ENCODE results near the gene ETFA. TPM values are rescaled to one million over a fixed set of nuclear protein-coding genes. Genes with fewer than 3 reads are reported as not detected.
"Not testable (repeated sequence)": the region's sequence is repeated elsewhere in the genome, so short reads cannot be mapped to it uniquely, and the experiment has no call there.

The ETFA gene
- polyA plus RNA-seq, 3 donors, result 62.1 to 178 (median 166) TPM

DNA sequence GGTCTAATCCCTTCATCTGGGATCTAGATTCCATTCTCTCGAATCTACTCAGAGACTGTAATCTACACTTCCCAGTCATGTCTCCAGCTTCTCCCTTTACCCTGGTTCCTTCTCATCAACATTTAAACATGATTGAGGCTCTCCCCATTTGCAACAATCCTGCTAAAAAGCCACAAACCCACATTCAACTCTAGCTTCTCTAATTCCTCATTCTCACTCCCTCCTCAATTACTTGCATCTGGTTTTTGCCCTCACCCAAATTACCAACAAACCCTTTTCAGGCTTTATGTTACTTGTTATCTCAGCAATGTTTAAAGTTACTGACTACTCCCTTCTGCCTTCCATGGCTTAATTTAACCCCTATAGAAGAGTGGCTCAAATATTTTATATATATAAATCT, 11.5 kb downstream of the ETFA start:
- peaks cover 93% of the 10 kb centered on the region for H3K79me2 ChIP-seq (ENCODE audit: insufficient read depth, low read length)
- TF ChIP-seq, protein P1, sequence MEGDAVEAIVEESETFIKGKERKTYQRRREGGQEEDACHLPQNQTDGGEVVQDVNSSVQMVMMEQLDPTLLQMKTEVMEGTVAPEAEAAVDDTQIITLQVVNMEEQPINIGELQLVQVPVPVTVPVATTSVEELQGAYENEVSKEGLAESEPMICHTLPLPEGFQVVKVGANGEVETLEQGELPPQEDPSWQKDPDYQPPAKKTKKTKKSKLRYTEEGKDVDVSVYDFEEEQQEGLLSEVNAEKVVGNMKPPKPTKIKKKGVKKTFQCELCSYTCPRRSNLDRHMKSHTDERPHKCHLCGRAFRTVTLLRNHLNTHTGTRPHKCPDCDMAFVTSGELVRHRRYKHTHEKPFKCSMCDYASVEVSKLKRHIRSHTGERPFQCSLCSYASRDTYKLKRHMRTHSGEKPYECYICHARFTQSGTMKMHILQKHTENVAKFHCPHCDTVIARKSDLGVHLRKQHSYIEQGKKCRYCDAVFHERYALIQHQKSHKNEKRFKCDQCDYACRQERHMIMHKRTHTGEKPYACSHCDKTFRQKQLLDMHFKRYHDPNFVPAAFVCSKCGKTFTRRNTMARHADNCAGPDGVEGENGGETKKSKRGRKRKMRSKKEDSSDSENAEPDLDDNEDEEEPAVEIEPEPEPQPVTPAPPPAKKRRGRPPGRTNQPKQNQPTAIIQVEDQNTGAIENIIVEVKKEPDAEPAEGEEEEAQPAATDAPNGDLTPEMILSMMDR (IDR thresholded peaks at IDR 0.05), result no peak
- Mint-ChIP-seq H3K4me3 (no peak overlapping the region), H3K9me3 (no peaks in the 10 kb centered on the region), H3K27me3 (ENCODE audit: low read depth in 3 of 3) (no peaks in the 10 kb centered on the region), H3K4me1 (no peaks in the 10 kb centered on the region), H3K36me3 (peaks cover 0 to 16% of the 10 kb centered on the region in 2 donors), H3K27ac (no peak overlapping the region)
- peaks cover 96% of the 10 kb centered on the region for H4K20me1 ChIP-seq (ENCODE audit: insufficient read depth, low read length)
- no peak overlapping the region for H3K4me2 ChIP-seq (replicated peaks; ENCODE audit: extremely low read depth, low read length, poor library complexity, severe bottlenecking)
- no peak overlapping the region for H3K27ac ChIP-seq (ENCODE audit: low read depth in 1 of 2, low read length in 2 of 2)
- WGBS (ENCODE audit: insufficient coverage), result 25% methylated on average over 1 of the region's 1 CpG
- intact Hi-C loops (cut with micrococcal nuclease), result no loop called here
- H3K4me3 ChIP-seq (replicated peaks in 1 of 3; ENCODE audit: low read depth in 2 of 3, low read length in 3 of 3), result no peak overlapping the region
- H2AFZ ChIP-seq (ENCODE audit: insufficient read depth, low read depth, low read length, poor library complexity, severe bottlenecking), result no peak overlapping the region
- no peaks in the 10 kb centered on the region for H3K27me3 ChIP-seq (ENCODE audit: control insufficient read depth in 2 of 2, insufficient read depth in 2 of 2, low read length in 2 of 2)
- H3K36me3 ChIP-seq (replicated peaks in 1 of 2; ENCODE audit: control insufficient read depth in 1 of 2, insufficient read depth in 2 of 2, low read length in 2 of 2), result peaks cover 0 to 3% of the 10 kb centered on the region in 2 donors
- H3K9ac ChIP-seq (ENCODE audit: insufficient read depth, low read length, poor library complexity, severe bottlenecking), result no peak overlapping the region
- no peak for DNase-seq
- peaks cover 10 to 14% of the 10 kb centered on the region in 2 donors for H3K4me1 ChIP-seq (ENCODE audit: control insufficient read depth in 1 of 2, insufficient read depth in 2 of 2, low read length in 2 of 2)
- no peaks in the 10 kb centered on the region for H3K9me3 ChIP-seq (replicated peaks in 1 of 2; ENCODE audit: control insufficient read depth in 1 of 2, insufficient read depth in 1 of 2, low read length in 2 of 2)

DNA sequence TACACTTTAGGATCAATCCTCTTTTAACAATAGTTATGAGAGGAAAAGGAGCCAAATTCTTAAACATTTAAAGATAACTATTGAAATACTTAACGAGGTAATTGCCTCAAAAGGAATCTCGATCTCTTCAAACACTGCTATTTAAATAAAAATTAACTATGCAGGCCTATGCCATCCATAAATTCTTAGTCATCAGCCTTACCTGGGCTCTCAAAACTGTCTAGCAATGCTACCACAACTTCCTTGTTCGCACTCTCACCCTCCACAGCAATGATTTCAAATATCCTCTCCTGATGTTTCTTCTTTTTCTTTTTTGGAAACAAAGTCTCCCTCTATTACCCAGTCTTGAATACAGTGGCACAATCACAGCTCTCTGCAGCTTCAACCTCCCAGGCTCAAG, 12.3 kb downstream of the ETFA start:
- TF ChIP-seq, protein P1 (IDR thresholded peaks at IDR 0.05), result no peak
- H3K36me3 ChIP-seq (replicated peaks in 1 of 2; ENCODE audit: control insufficient read depth in 1 of 2, insufficient read depth in 2 of 2, low read length in 2 of 2), result peaks cover 0 to 3% of the 10 kb centered on the region in 2 donors

DNA sequence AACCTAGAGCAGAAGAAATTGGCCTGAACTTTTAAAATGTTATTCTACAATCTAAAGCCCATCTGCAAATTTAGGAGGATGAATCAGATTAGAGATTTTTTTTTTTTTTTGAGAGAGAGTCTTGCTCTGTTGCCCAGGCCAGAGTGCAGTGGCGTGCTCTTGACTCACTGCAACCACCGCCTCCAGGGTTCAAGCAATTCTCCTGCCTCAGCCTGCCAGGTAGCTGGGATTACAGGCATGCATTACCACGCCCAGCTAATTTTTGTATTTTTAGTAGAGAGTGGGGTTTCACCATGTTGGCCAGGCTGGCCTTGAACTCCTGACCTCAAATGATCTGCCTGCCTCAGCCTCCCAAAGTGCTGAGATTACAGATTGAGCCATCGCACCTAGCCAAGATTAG, 13.3 kb downstream of the ETFA start:
- H3K27ac Mint-ChIP-seq; H3K27me3 ChIP-seq (ENCODE audit: control insufficient read depth in 2 of 2, insufficient read depth in 2 of 2, low read length in 2 of 2); H3K36me3 ChIP-seq (replicated peaks in 1 of 2; ENCODE audit: control insufficient read depth in 1 of 2, insufficient read depth in 2 of 2, low read length in 2 of 2); intact Hi-C loops (cut with micrococcal nuclease); H3K9me3 Mint-ChIP-seq; H3K27ac ChIP-seq (ENCODE audit: low read depth in 1 of 2, low read length in 2 of 2); DNase-seq; H3K4me2 ChIP-seq (replicated peaks; ENCODE audit: extremely low read depth, low read length, poor library complexity, severe bottlenecking); H3K27me3 Mint-ChIP-seq (ENCODE audit: low read depth in 3 of 3); H3K4me3 Mint-ChIP-seq; H3K9me3 ChIP-seq (replicated peaks in 1 of 2; ENCODE audit: control insufficient read depth in 1 of 2, insufficient read depth in 1 of 2, low read length in 2 of 2); H2AFZ ChIP-seq (ENCODE audit: insufficient read depth, low read depth, low read length, poor library complexity, severe bottlenecking); H3K9ac ChIP-seq (ENCODE audit: insufficient read depth, low read length, poor library complexity, severe bottlenecking); H3K4me3 ChIP-seq (replicated peaks in 1 of 3; ENCODE audit: low read depth in 2 of 3, low read length in 3 of 3): not testable (repeated sequence)
- Histone ChIP-seq H3K4me1 (ENCODE audit: control insufficient read depth in 1 of 2, insufficient read depth in 2 of 2, low read length in 2 of 2) (peaks cover 10 to 21% of the 10 kb centered on the region in 2 donors), H3K79me2 (ENCODE audit: insufficient read depth, low read length) (peaks cover 83% of the 10 kb centered on the region), H4K20me1 (ENCODE audit: insufficient read depth, low read length) (peaks cover 97% of the 10 kb centered on the region)
- H3K36me3 Mint-ChIP-seq, result peaks cover 0 to 15% of the 10 kb centered on the region in 2 donors
- peaks cover 12% of the 10 kb centered on the region for H3K4me1 Mint-ChIP-seq
- 83% methylated on average over 1 of the region's 4 CpGs for WGBS (ENCODE audit: insufficient coverage)

More for the DNA sequence above, 12.3 kb downstream of the ETFA start:
- H3K4me3 Mint-ChIP-seq, result no peak overlapping the region
- intact Hi-C loops (cut with micrococcal nuclease), result no loop called here
- peaks cover 97% of the 10 kb centered on the region for H4K20me1 ChIP-seq (ENCODE audit: insufficient read depth, low read length)
- peaks cover 3% of the 10 kb centered on the region for H3K4me1 Mint-ChIP-seq
- no peak overlapping the region for H2AFZ ChIP-seq (ENCODE audit: insufficient read depth, low read depth, low read length, poor library complexity, severe bottlenecking)
- no peaks in the 10 kb centered on the region for H3K9me3 ChIP-seq (replicated peaks in 1 of 2; ENCODE audit: control insufficient read depth in 1 of 2, insufficient read depth in 1 of 2, low read length in 2 of 2)
- no peak overlapping the region for H3K4me3 ChIP-seq (replicated peaks in 1 of 3; ENCODE audit: low read depth in 2 of 3, low read length in 3 of 3)
- no peak overlapping the region for H3K9ac ChIP-seq (ENCODE audit: insufficient read depth, low read length, poor library complexity, severe bottlenecking)
- peaks cover 0 to 15% of the 10 kb centered on the region in 2 donors for H3K36me3 Mint-ChIP-seq
- H3K27me3 ChIP-seq (ENCODE audit: control insufficient read depth in 2 of 2, insufficient read depth in 2 of 2, low read length in 2 of 2), result no peaks in the 10 kb centered on the region
- no peak overlapping the region for H3K4me2 ChIP-seq (replicated peaks; ENCODE audit: extremely low read depth, low read length, poor library complexity, severe bottlenecking)
- no peak for DNase-seq
- WGBS (ENCODE audit: insufficient coverage), result 81% methylated on average over 3 of the region's 3 CpGs
- H3K27ac ChIP-seq (ENCODE audit: low read depth in 1 of 2, low read length in 2 of 2), result no peak overlapping the region
- peaks cover 87% of the 10 kb centered on the region for H3K79me2 ChIP-seq (ENCODE audit: insufficient read depth, low read length)
- H3K4me1 ChIP-seq (ENCODE audit: control insufficient read depth in 1 of 2, insufficient read depth in 2 of 2, low read length in 2 of 2), result peaks cover 10 to 14% of the 10 kb centered on the region in 2 donors
- H3K27ac Mint-ChIP-seq, result no peak overlapping the region
- H3K27me3 Mint-ChIP-seq (ENCODE audit: low read depth in 3 of 3), result no peaks in the 10 kb centered on the region
- H3K9me3 Mint-ChIP-seq, result no peaks in the 10 kb centered on the region
